SK-N-SH (cell line): ENCODE results near the gene C20orf204. TPM values are rescaled to one million over a fixed set of nuclear protein-coding genes. Genes with fewer than 3 reads are reported as not detected.

Source experiments
- CTCF ChIA-PET: fragments of 300-600, 350-600 bp; formaldehyde crosslinking; extraction: SDS; loops from one replicate; lab custom pipeline; 2021; lab: Yijun Ruan, JAX
- POLR2A ChIA-PET: fragments of 350-600 bp; sonication (Branson Sonifier 250); formaldehyde crosslinking; extraction: SDS; loops from one replicate; lab custom pipeline; 2020; ENCODE audit warnings: antibody characterized with exemption, inconsistent platforms; lab: Yijun Ruan, JAX
- DNase-seq: peaks from one replicate; pipeline ENCODE4 v3.0.0; 2012
- H2AFZ ChIP-seq: fragments of 200-600 bp; sonication (generic); 2 replicates; pipeline ENCODE4 v1.8.1; 2016; ENCODE audit warnings: antibody characterized with exemption, mild to moderate bottlenecking, low read depth
- H3F3A ChIP-seq: fragments of 200-600 bp; sonication (generic); replicated peaks from 2 replicates; pipeline ENCODE3; 2016; ENCODE audit warnings: antibody characterized with exemption, mild to moderate bottlenecking; ENCODE audit not compliant: insufficient read depth
- H3K27ac ChIP-seq, 2 experiments: fragments of 200-500 bp in 1 of 2; fragments of 200-600 bp in 1 of 2; sonication (Bioruptor generic) in 1 of 2; sonication (generic), shearing (Covaris generic) in 1 of 2; 2 replicates each; pipeline versions ENCODE4 v1.5.1 to v1.6.1; 2014 to 2016; ENCODE audit warnings: low read depth in 2 of 2, inconsistent platforms in 1 of 2, low read length in 1 of 2, mild to moderate bottlenecking in 1 of 2, mixed read lengths in 1 of 2
- H3K27me3 ChIP-seq: fragments of 200-600 bp; sonication (generic), shearing (Covaris generic); 2 replicates; pipeline ENCODE4 v1.6.1; 2016; ENCODE audit warnings: mixed run types; ENCODE audit not compliant: insufficient read depth
- H3K36me3 ChIP-seq, 2 experiments: fragments of 200-500 bp in 1 of 2; fragments of 200-600 bp in 1 of 2; sonication (Bioruptor generic) in 1 of 2; sonication (generic) in 1 of 2; replicated peaks in 1 of 2; 2 replicates each; pipeline versions ENCODE3 to v1.5.1; 2014 to 2016; ENCODE audit warnings: low read length in 1 of 2, mild to moderate bottlenecking in 1 of 2; ENCODE audit not compliant: insufficient read depth in 2 of 2, control insufficient read depth in 1 of 2
- H3K4me1 ChIP-seq, 2 experiments: fragments of 200-500 bp in 1 of 2; fragments of 200-600 bp in 1 of 2; sonication (Bioruptor generic) in 1 of 2; sonication (generic), shearing (Covaris generic) in 1 of 2; 2 replicates each; pipeline versions ENCODE4 v1.5.1 to v1.6.1; 2014 to 2016; ENCODE audit warnings: low read depth in 1 of 2, low read length in 1 of 2, mixed run types in 1 of 2; ENCODE audit not compliant: insufficient read depth in 2 of 2, control insufficient read depth in 1 of 2
- H3K4me2 ChIP-seq: fragments of 200-600 bp; sonication (generic), shearing (Covaris generic); 2 replicates; pipeline ENCODE4 v1.6.1; 2017; ENCODE audit warnings: mixed run types
- H3K4me3 ChIP-seq, 2 experiments: fragments of 200-500 bp in 1 of 2; fragments of 200-600 bp in 1 of 2; sonication (Bioruptor generic) in 1 of 2; sonication (generic), shearing (Covaris generic) in 1 of 2; 2 replicates each; pipeline versions ENCODE4 v1.5.1 to v1.8.1; 2014 to 2016; ENCODE audit warnings: low read depth in 2 of 2, inconsistent platforms in 1 of 2, low read length in 1 of 2, mild to moderate bottlenecking in 1 of 2, mixed read lengths in 1 of 2, moderate library complexity in 1 of 2
- H3K79me2 ChIP-seq: fragments of 200-600 bp; sonication (generic); 2 replicates; pipeline ENCODE4 v1.8.1; 2017; ENCODE audit warnings: mild to moderate bottlenecking; ENCODE audit not compliant: insufficient read depth
- H3K9ac ChIP-seq: fragments of 200-600 bp; sonication (generic); 2 replicates; pipeline ENCODE4 v1.6.1; 2017; ENCODE audit warnings: mixed run types
- H3K9me2 ChIP-seq: fragments of 200-600 bp; sonication (generic); 2 replicates; pipeline ENCODE4 v1.6.1; 2017; ENCODE audit warnings: mixed run types
- H3K9me3 ChIP-seq: fragments of 200-600 bp; sonication (generic); 2 replicates; pipeline ENCODE4 v1.6.1; 2017; ENCODE audit warnings: mixed run types, mild to moderate bottlenecking, moderate library complexity
- H4K20me1 ChIP-seq: fragments of 200-600 bp; sonication (generic); 2 replicates; pipeline ENCODE4 v1.6.1; 2017; ENCODE audit warnings: mild to moderate bottlenecking, mixed run types; ENCODE audit not compliant: insufficient read depth
- CHD2 ChIP-seq: fragments of 150-350 bp; IDR thresholded peaks from 2 replicates; pipeline ENCODE4 v1.6.1; 2018; ENCODE audit warnings: low read length; ENCODE audit not compliant: partially characterized antibody
- FOSL2 ChIP-seq: IDR thresholded peaks from 2 replicates; pipeline ENCODE4 v1.4.0; 2012; ENCODE audit warnings: low read depth, mild to moderate bottlenecking, moderate library complexity, borderline replicate concordance
- FOXJ3 ChIP-seq: sonication (generic); formaldehyde crosslinking; IDR thresholded peaks from 2 replicates; pipeline ENCODE4 v1.5.1; 2020; ENCODE audit warnings: mild to moderate bottlenecking, missing genetic modification reagents
- FOXM1 ChIP-seq: IDR thresholded peaks from 2 replicates; pipeline ENCODE4 v1.4.0; 2012; ENCODE audit warnings: low read depth, mild to moderate bottlenecking
- GABPA ChIP-seq: IDR thresholded peaks from 2 replicates; pipeline ENCODE4 v1.4.0; 2012; ENCODE audit warnings: low read depth, mild to moderate bottlenecking
- GATA2 ChIP-seq: sonication (generic); formaldehyde crosslinking; IDR thresholded peaks from 2 replicates; pipeline ENCODE4 v1.5.0; 2020; ENCODE audit warnings: mild to moderate bottlenecking, missing genetic modification reagents
- MEF2A ChIP-seq: IDR thresholded peaks from 2 replicates; pipeline ENCODE4 v1.4.0; 2012; ENCODE audit warnings: low read depth, borderline replicate concordance
- NRF1 ChIP-seq: IDR thresholded peaks from 2 replicates; pipeline ENCODE4 v1.6.1; 2012; ENCODE audit warnings: low read depth, mild to moderate bottlenecking, low read length
- POLR2AphosphoS5 ChIP-seq: IDR thresholded peaks from 2 replicates; pipeline ENCODE4 v1.6.1; 2012; ENCODE audit warnings: low read depth, low read length
- RAD21 ChIP-seq: IDR thresholded peaks from 2 replicates; pipeline ENCODE4 v1.6.1; 2012; ENCODE audit warnings: mild to moderate bottlenecking, low read length
- RCOR1 ChIP-seq: fragments of 150-350 bp; IDR thresholded peaks from 2 replicates; pipeline ENCODE4 v1.6.1; 2017; ENCODE audit warnings: antibody characterized with exemption, low read length
- RFX5 ChIP-seq: IDR thresholded peaks from 2 replicates; pipeline ENCODE4 v1.6.1; 2012; ENCODE audit warnings: mild to moderate bottlenecking, improper control_type of control experiment, low read length
- SMC3 ChIP-seq: IDR thresholded peaks from 2 replicates; pipeline ENCODE4 v1.6.1; 2012; ENCODE audit warnings: low read depth, low read length, improper control_type of control experiment
- TEAD4 ChIP-seq: IDR thresholded peaks from 2 replicates; pipeline ENCODE4 v1.4.0; 2012; ENCODE audit warnings: mild to moderate bottlenecking, borderline replicate concordance; ENCODE audit not compliant: insufficient read depth
- USF2 ChIP-seq: fragments of 150-350 bp; IDR thresholded peaks from 2 replicates; pipeline ENCODE4 v1.6.1; 2017; ENCODE audit warnings: antibody characterized with exemption, low read length, low read depth, borderline replicate concordance
- YY1 ChIP-seq: IDR thresholded peaks from 2 replicates; pipeline ENCODE4 v1.4.0; 2012; ENCODE audit warnings: low read depth, mild to moderate bottlenecking
- WGBS: methylation state at CpG from one replicate; pipeline ENCODE4 v1.1.6; 2017; ENCODE audit warnings: low lambda C conversion rate; 5-methylcytosine and 5-hydroxymethylcytosine counted together
- polyA plus RNA-seq, 3 experiments: library from polyadenylated mRNA; depleted of rRNA; stranded (reverse); fragments of >200 nt; gene quantifications; 2 replicates each; pipeline ENCODE4 v1.2.3, GENCODE V29; 2012
- TF ChIP-seq, protein P1 (sequence below): IDR thresholded peaks from 2 replicates; pipeline ENCODE4 v1.4.0; 2012; ENCODE audit warnings: low read depth, borderline replicate concordance

Gene C20orf204
- polyA plus RNA-seq, 1 of the 3 experiments (the other 2 are of a cell fraction), result 0.21 TPM

DNA sequence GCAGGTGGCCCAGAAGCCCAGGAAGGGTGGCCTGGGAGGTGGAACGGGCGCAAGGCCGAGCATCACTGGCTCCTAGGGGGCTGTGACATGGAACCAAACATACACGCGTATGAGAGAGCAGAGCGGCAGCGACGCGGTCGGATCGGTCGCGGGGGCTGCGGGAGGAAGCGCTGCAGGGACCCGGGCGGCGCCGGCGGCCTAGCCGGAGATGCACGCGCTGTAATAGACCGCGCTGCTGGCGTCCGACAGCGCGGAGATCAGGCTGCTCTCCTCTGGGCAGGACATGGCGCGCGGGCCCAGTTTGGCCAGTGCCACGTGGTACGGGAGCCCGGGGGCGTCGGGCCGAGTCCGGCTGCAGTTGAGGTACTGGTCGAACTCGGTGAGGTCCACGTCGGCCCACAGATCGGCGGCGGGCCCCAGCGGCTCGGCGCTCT is 12.0 kb downstream of the C20orf204 start:
- CTCF ChIA-PET, result interaction anchor here (1.4 to 1.5 kb wide), 2 partner anchors 9 to 10 kb away, joined by 3 to 9 read pairs; no protein-coding TSS in a partner anchor
- no peak overlapping the region for H3K4me2 ChIP-seq
- H3K27me3 ChIP-seq, result peaks cover 32% of the 10 kb centered on the region
- H3K9ac ChIP-seq, result no peak overlapping the region
- no peaks in the 10 kb centered on the region for H3K9me3 ChIP-seq
- H3K4me1 ChIP-seq, result no peaks in the 10 kb centered on the region; a peak in 1 of 4 replicates
- no peaks in the 10 kb centered on the region for H4K20me1 ChIP-seq
- peaks cover 10% of the 10 kb centered on the region for H3F3A ChIP-seq
- WGBS, result 45% methylated on average over 23 of the region's 49 CpGs
- POLR2A ChIA-PET, result interaction anchor here (0.6 kb wide), 1 partner anchor 66 kb away, joined by 3 read pairs; no protein-coding TSS in a partner anchor
- no peaks in the 10 kb centered on the region for H3K79me2 ChIP-seq
- no peak overlapping the region for H2AFZ ChIP-seq
- no peaks in the 10 kb centered on the region for H3K9me2 ChIP-seq
- TF ChIP-seq FOSL2, result no peak
- TF ChIP-seq GABPA, result no peak
- TF ChIP-seq TEAD4, result no peak
- TF ChIP-seq RFX5, result no peak
- TF ChIP-seq, protein P1, sequence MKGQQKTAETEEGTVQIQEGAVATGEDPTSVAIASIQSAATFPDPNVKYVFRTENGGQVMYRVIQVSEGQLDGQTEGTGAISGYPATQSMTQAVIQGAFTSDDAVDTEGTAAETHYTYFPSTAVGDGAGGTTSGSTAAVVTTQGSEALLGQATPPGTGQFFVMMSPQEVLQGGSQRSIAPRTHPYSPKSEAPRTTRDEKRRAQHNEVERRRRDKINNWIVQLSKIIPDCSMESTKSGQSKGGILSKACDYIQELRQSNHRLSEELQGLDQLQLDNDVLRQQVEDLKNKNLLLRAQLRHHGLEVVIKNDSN, result no peak
- no peaks in the 10 kb centered on the region for H3K36me3 ChIP-seq
- no peak overlapping the region for H3K27ac ChIP-seq
- DNase-seq, result no peak
- H3K4me3 ChIP-seq, result no peak overlapping the region

DNA sequence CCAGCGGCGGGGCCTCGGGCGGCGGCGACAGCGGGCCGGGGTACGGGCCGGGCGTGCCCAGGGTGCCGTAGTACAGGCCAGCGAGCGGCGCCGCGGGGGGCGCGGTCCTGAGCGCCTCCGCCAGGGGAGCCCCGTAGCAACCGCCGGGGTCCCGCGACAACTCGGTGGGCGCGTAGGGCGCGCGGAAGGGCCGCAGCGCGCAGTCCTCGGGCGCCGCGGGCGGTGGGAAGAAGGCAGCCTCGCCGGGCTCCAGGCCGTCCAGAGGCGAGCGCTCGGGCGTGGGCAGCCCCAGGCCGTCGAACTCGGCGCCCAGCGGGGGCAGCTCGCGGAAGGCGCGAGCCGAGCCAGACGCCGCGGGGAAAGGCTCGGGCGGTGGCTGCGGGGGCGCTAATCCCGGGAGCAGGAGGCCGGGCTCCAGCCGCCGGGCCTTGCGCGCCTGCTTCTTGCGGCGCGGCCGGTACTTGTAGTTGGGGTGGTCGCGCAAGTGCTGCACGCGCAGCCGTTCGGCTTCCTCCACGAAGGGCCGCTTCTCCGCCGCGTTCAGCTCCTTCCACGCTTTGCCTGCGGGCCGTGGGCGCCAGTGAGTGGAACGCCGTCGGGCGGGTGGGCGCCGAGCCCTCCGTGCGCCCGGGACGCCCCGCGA is 12.5 kb downstream of the C20orf204 start:
- Histone ChIP-seq H3K9me3 (no peaks in the 10 kb centered on the region), H3K4me1 (no peaks in the 10 kb centered on the region; a peak in 1 of 4 replicates), H3K4me3 (no peak overlapping the region), H3K27me3 (peaks cover 32% of the 10 kb centered on the region), H3K36me3 (no peaks in the 10 kb centered on the region), H3F3A (peaks cover 10% of the 10 kb centered on the region), H4K20me1 (no peaks in the 10 kb centered on the region), H3K4me2 (no peak overlapping the region), H3K79me2 (no peaks in the 10 kb centered on the region), H3K27ac (no peak overlapping the region), H3K9ac (no peak overlapping the region), H3K9me2 (no peaks in the 10 kb centered on the region), H2AFZ (no peak overlapping the region)
- ChIA-PET CTCF (interaction anchor here (0.8 to 7.8 kb wide), 3 partner anchors 9 to 26 kb away, joined by 3 to 85 read pairs (median 3); no protein-coding TSS in a partner anchor), POLR2A (no interaction called here)
- DNase-seq, result peak; percentile 65
- TF ChIP-seq SMC3, result no peak
- TF ChIP-seq FOXM1, result no peak
- no peak for TF ChIP-seq CHD2
- no peak for TF ChIP-seq YY1
- TF ChIP-seq FOXJ3 (CRISPR knock-in tag), result no peak
- no peak for TF ChIP-seq MEF2A
- TF ChIP-seq, protein P1, result no peak
- TF ChIP-seq POLR2AphosphoS5, result no peak
- TF ChIP-seq RFX5, result no peak
- no peak for TF ChIP-seq RCOR1
- TF ChIP-seq USF2, result no peak
- no peak for TF ChIP-seq RAD21
- TF ChIP-seq FOSL2, result no peak
- TF ChIP-seq GATA2 (CRISPR knock-in tag), result no peak
- no peak for TF ChIP-seq NRF1
- WGBS, result 42% methylated on average over 32 of the region's 101 CpGs
